Stimulated activated CD4-positive, alpha-beta T cell treated with anti-CD3 and anti-CD28 coated beads, Interleukin-15, amount 100 ng/mL, for 24 hours (primary cell): ENCODE results near the gene EEFSEC.
"Not testable (repeated sequence)": the region's sequence is repeated elsewhere in the genome, so short reads cannot be mapped to it uniquely, and the experiment has no call there.

Source experiments
- DNase-seq: peaks from one replicate; pipeline ENCODE4 v3.0.0-alpha.2; 2020

Gene EEFSEC

DNA sequence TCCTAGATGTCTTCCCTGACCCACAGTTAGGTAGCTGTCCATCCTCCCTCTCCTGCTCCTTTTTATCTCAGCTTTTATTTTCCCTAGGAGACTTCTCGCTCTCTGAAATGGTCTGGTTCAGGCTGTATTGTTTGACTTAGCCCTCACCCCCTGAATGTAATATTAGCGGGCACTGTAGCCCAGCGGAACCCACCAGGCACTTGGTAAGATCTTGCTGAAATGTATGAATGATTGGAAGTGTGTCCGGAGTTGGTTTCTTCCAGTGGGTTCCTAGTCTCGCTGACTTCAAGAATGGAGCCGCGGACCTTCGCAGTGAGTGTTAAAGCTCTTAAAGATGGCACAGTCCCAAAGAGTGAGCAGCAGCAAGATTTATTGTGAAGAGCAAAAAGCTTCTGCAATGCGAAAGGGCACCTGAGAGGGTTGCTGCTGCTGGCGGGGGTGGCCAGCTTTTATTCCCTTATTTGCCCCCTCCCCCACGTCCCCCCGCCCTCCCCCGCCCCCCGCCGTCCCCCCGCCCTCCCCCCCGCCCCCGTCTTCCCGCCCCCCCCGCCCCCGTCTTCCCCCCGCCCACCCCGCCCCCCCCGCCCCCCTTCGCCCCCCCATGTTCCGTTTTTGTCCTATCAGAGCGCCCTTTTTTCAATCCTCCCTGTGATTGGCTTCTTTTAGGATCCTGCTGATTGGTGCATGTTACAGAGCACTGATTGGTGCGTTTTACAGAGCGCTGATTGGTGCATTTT lies 694 bp upstream of the EEFSEC start:
- no peak for DNase-seq

DNA sequence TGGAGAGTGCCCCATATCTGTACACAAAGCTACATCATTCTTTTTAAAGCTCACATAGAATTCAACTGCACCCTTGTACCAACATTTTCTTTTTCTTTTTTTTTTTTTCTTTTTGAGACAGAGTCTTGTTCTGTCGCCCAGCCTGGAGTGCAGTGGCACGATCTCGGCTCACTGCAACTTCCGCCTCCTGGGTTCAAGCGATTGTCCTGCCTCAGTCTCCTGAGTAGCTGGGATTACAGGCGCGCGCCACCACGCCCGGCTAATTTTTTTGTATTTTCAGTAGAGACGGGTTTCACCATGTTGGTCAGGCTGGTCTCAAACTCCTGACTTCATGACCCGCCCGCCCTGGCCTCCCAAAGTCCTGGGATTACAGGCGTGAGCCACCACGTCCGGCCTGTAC lies 1.1 kb downstream of the EEFSEC start:
- not testable (repeated sequence) for DNase-seq

DNA sequence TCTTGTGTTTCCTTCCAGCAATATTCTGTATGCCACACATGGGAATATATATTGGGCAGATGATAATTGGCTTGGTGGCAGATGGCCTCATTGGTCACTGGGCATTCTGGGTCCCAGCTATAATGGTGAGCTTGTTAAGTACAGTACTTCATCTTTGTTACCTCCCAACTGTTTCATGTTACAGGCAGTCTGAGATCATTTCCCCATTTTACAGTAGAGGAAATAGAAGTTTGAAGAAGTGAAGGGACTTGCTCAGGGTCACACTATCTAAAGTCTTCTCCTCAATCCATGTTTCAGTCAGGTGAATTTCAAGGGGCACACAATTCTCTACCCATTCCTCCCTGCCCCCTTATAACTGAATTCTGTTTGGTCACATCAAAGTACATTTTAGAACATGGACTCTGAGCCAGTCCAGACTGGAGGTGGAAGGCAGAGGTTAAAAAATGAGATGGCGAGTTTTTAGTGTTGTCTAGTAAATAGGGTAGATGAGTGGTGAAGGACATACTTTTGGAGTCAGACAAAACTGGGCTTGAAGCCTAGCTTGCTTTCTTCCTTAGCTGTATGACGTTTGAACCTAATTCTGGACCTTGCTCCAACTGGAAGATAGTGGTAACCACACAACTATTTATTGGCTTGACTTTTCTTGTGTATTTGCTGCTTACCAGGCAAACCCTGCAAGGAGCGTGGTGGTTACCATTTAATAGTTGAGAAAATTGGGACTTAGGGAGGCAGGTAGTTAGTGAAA lies 2.5 kb downstream of the EEFSEC start:
- no peak for DNase-seq

DNA sequence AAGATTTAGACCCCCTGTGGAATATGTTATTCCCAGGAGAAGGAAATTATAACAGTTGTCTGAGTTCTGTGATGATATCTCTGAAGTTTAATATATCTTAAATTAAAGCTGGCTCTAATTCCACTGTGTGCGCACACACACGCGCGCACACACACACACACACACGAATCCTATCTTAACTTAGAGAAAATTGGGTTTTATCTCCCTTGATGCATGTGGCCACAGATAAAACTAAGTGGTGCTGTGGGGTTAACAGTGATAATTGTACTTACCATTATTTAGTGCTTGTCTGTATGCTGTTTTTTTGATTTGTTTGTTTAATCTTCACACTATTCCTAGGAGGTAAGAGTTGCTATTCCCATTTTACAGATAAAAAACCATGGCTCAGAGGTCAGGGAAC lies 7.4 kb downstream of the EEFSEC start:
- DNase-seq = no peak

DNA sequence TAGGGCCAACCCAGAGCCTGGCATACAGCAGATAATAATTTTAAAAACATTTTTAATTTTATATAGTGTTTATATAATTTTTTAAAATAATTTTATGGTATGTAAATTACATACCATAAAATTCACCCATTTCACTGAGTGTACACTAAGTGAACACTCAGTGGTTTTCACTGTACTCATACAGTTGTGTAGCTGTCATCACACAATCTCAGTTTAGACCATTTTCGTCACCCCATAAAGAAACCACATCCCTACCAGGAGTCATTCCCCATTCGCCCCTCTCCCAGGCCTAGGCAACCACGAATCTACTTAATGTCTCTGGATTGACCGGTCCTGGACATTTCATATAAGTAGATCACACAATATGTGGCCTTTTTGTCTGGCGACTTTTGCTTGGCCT lies 10.2 kb downstream of the EEFSEC start:
- DNase-seq = no peak

DNA sequence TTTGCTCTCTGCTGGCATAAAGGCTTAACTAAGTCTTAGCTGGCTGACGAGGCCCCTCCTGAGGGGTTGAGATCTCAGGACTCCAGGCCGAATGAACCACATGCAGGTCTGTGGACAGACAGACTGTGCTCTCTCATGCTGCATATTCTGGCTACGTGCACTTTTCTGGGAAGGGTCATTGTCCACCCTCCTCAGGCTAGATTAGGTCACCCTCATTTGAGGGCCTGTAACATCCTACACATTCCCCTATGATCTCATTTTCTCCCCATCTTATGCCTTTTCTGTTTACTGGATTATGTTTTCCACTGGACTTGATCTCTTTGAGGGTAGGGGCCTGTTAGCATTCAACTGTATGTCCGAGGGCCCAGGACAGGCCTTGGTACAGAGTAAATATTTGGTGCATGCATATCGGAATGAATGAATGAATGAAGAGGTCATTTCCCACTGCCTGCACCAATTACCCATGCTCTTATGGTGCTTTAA lies 13.7 kb downstream of the EEFSEC start:
- DNase-seq = no peak

DNA sequence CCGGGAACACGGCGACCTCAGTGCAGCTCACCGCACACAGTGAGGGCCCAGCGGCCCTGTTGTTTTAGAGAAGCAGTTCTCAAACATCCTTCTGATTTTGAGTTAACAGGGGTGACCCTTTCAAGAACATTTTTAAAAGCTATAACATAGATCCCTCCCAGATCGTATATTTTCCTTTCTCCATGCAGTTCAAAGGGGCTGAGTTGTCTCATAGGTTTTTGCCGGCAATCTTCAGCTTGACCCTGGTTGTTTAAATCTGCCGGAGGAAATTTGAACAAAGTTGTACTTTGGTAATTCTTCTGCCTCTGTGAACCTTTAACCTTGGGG lies 14.3 kb downstream of the EEFSEC start:
- no peak for DNase-seq

DNA sequence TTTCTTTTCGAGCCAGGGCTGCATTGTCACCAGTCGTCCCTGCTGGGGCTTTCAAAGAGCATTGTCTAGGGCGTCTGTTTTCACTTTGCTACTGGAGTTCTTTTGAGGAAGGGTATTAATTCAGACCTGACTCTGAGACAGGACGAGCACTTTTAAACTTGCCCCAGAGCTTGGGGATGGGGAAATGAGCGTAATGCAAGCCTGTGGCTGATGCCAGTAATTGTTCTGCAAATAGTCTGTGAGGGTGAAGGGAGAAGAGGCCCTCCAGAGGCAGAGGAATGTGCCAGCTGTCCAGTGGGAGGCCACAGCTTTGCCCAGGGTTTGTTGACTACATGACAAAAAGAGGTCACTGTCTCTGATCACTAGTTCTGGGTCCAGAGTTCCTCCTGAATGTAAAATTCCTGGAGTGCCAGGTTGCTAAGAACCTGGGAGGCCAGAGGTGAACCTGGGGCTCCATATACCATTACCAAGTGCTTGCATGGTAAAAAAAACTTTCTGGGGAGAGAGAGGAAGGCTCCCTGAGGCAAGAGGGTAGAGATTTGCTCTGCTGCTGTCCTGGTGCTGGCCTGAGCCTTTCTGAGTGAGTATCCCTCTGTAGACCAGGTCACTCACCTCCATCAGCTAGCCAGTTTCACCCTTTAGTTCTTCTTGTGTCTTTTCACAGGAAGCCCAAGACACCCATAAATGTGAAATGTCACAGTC lies 14.8 kb downstream of the EEFSEC start:
- no peak for DNase-seq

DNA sequence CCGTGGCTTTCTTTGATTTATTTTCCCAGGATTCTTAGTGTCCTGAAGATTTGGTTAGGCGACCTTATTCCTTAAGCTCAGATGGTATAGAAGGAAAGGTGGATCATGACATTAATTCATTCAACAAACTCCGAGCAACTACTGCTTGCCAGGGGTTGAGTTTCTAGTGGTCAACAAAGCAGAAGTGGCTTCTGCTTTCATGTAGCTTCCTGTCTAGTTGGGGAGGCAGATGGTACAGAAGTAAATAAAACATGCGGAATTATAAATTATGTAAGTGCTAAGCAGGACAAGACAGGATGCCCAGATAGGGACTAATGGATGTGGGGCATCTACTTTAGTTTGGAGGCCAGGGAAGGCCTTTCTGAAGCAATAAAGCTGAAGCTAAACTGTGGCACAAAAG lies 15.6 kb downstream of the EEFSEC start:
- DNase-seq = no peak

DNA sequence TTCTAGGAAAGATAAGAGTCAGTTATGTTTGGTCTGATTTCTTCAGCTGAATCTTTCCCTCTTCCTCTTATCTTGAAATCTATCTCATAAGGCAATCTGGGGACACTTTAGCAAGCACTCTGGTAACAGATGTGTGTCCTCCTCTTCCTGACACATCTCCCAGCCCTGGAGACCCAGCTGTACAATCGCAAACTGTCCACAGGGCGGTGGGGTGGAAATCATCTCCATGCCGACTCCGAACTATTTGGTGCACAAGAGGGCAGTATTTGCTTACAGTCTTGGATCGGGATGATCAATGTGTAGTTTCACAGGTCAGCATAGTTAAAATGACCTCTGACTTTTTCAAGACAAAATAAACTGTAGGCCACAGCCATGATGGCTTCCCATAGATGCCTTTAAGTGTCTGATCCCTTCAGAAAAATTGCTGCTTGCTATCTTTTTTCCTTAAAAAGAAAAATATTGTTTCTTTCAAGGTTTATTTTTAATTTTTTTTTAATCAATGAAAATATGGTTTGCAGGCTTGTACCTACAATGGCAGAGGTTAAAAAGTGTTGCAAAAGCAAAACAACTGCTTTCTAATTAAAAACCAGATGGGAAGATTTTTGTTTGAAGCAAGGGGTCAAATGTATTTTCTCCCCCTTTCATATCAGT lies 17.7 kb downstream of the EEFSEC start:
- DNase-seq = no peak

DNA sequence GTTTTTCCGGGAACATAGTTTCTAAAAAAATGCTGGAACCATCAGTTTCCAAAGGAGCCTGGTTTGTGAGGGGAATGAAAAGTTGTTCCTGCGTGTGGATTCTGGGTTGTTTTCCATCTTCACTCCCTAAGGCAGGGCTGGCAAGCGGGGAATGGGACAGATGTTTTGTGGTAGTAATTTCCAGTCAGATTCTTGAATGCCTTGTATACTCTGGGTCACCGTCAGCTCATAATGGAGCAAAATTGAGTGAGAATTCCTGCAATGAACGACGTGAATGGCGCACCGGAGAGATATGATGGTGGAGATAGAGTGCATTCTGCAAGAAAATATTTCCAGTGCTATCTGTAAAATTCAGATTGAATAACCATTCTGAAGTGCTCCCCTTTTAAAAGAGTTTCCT lies 19.9 kb downstream of the EEFSEC start:
- DNase-seq = no peak

DNA sequence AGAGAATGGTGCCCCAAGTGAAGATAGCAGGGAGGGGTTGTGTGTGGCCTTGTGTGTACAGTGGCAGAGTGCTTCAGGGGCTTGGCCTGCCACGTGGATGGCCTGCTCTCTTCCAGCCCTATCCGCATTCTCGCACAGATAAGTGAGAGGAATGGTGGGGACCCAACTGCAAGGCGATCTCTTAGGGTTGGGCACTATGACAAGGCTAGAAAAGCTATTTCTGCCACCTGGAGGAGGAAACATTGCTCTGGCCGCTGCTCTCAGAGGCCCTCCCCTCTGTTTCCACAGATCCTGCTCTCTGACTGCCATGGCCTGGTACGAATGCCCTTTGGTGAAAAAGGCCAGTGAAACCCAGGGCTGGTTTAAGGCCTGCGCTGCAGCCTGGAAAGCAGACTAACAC lies 20.6 kb downstream of the EEFSEC start:
- DNase-seq = no peak

DNA sequence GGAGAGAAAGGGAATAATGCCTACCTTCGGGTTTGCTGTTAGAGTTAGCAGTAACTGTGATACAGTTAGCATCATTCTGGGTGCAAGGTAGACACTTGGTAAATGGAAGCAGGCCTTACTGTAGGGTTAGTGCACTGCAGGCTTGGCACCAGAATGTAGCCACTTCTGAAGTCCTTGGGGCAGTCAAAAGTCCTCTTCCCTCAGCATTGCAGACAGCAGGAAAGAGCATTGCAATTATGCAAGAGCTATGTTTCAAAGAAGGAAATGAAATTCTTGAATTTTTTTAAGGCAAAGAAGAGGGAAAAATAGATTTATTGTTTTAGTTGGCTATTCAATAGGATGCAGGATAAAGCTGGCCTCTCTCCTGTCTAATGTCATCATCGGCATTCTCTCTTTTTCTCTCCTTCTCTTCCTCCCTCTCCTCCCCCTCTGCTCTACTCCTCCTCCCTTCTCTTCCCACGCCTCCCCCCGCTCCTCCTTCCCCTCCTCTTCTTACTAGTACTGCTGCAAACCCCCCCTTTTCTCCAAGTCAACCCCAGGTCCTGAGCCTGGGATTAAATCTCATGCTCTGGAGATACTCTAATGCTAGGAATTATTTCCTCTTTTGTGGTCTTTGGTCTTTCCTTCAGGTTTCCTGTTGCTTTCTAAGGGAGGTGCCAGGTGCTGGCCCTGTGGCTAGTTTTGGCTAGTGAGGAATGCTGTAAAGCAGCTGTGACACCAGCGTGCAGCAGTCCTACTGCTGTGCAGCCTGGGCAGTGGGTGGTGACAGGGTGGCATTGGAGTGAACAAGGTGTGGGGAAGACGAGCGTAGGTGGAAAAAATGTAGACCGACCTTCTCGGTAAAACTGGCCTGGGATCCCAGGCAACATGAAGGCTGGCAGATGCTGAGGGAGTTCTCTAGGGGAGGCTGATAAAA lies 21.7 kb downstream of the EEFSEC start:
- no peak for DNase-seq

DNA sequence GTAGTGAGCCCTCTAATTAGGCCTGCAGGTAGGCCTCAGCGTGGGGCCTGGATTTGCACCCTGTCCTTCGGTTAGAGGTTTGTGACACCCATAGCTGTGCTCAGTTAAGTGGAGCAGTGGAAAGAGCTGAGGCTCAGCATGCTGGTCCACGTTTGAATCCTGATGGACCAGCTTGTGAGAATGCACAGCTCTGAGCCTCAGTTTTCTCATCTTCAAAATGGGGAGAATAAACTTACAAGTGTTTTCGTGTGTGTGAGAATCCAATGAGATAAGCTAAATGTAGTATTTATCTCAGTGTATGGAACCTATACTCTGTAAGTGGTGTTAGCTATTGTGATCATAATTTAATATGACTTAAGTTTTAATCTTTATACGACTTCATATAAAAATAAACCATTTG lies 22.5 kb downstream of the EEFSEC start:
- DNase-seq = no peak

DNA sequence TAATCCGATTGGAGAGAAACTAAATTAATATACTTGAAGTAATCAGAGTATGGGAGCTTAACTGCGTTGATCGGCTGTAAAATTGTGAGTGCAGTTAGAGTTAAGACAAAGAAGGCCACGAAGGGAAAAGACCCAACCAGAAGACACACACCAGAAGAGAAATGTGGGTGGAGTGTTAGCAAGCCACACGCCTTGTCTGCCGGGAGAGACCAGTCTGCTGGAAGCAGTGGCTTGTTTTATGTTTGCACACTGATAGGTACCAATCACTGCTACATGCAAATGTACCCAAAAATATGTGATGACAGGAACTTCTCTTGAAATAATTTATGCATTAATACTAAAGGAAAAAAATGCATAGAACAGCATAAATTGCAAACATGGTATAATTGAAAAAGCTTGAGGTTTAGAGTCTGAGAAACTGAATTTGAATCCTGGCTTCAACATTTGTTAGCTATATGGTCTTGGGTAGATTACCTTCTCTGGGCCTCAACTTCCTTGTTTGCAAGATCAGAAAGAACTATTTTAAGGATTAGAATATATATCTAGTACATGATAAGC lies 23.1 kb downstream of the EEFSEC start:
- DNase-seq = no peak

DNA sequence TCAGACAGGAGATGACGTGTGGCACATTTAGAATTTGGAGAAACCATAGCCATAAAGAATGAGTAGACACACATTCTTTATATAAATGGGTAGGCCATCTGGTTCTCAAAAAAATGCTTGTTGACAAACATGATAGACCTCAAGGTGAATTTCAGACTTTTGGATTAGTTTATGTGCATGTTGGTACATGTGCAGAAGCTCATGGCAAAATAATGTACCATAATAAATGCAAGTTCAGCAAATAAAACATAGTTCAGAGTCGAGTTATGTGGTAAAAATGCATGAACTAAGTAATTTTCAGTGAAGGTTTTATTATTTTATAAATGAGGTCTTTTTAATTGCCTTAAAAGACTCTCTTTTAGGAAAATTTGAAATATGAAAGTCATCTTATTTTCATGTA lies 24.6 kb downstream of the EEFSEC start:
- no peak for DNase-seq

DNA sequence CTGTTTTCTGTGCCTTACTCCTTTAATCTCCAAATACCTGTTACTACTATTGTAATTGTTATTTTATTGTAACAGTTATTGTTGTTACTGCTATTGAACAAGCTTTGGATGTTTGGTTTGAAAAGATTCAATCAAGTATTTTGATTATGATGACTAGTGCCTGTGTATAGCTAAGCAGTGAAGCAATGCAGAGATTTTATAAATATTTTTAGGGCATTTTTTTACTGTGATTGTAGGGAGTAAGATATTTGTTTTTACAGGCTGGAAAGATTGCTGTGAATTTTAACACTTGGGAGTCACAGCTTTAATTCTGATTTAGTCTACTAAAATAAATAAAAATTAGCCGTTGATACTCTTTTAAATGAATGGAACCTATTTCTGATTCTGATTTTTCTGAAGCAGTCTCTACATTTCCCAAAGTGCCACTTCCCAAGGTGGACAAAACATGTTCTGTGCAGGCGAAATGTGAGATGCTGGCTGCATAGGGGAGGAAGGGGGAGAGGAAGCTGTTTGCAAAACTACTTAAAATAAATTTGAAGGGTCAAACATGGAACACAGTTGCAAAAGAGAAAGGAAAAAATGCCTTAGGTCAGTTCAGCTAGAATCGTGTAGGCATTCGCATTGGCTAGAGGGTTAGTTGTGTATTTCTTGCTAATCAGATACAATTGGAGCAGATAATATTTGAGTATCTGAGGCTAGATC lies 25.7 kb downstream of the EEFSEC start:
- no peak for DNase-seq

DNA sequence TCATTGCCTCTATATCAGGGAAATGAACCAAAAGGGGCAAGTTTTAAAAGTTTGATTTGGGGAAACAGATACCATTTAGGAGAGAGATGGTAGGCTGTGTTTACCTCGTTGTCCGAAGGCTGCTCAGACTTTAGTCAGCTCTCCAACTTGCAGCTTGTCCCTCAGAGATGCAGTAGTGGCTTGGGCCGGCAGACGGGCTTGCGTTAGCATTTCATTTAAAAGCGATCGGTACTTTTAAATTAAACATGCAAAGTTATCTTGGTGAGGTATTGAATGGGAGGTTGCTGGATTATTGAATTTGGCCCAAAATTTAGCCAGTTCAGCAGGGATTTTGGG lies 26.2 kb downstream of the EEFSEC start:
- DNase-seq = no peak

DNA sequence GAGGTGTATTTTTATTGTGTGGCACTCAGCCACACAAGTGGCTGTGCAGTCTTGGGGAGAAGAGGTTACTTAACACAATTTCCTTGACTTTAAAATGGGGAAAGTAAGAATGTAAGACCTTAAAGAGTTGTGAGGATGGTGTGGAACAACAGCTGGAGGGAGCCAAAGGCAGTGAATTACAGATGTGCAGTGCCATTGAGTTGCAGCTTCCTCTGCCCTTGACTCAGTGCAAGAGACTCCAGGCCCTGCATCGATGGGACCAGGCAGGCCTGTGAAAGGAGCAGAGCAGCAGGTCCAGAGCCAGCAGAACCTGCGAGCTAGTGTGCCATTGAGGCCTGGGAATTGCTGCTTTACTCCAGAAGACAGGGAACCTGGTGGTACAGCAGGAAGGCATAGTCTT lies 27.2 kb downstream of the EEFSEC start:
- DNase-seq = no peak

DNA sequence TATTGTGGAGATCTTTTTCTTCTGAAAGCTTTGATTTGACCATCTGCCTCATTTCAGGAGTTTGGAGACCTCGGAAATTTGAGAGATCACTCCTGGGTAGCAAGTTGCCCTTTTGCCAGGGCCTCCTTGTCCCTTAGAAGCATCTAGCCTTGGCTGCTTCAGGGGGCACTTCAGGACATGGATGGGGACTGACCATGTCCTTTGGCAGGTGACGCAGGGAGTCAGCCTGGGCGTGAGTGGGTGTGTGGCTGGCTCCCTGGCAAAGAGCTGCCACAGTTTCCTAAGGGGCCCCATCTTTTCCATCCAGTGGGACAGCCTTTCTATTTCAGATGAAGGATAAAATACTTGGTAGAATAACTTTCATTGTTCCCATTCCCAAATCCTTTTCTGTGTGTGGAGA lies 27.6 kb downstream of the EEFSEC start:
- DNase-seq = no peak

DNA sequence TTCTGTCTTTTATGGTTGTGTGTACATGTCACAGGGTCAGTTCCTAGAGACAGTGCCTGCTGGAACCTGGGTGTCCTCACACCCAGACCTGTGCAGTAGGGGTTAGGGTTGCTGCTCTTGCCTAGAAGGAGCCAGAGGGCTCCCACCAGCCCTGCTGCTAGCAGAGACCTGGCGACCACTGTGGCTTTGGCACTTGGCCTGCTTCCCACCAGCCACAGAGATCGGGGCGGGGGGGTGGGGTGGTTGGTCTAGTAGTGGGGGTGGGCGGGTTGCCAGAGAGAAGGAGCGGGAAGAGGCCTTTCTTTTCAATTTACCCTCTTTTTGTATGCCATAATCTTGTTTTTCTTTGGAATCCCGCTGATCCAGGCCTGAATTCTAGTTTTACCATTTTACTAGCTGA lies 29.4 kb downstream of the EEFSEC start:
- DNase-seq = no peak
